ENCODE data around the gene CCM2.
"Not testable (repeated sequence)": the region's sequence is repeated elsewhere in the genome, so short reads cannot be mapped to it uniquely, and the experiment has no call there.

CCM2 gene

GRCh38 chr7:45020915-45021314, 20.9 kb downstream of the CCM2 start:
- Histone ChIP-seq H3K27ac (no peak overlapping the region), H3K36me3 (ENCODE audit: control insufficient read depth, insufficient read depth, low read length) (no peaks in the 10 kb centered on the region), H3K79me2 (peaks cover 26% of the 10 kb centered on the region), H3K4me3 (ENCODE audit: low read depth, low read length) (no peak overlapping the region), H3K9ac (no peak overlapping the region), H2AFZ (no peak overlapping the region), H3K27me3 (ENCODE audit: control insufficient read depth, insufficient read depth, low read length) (no peaks in the 10 kb centered on the region), H3K4me1 (peaks cover 4% of the 10 kb centered on the region), H3K9me3 (ENCODE audit: control insufficient read depth, low read length) (no peaks in the 10 kb centered on the region), H3K4me2 (ENCODE audit: low read length) (no peak overlapping the region)
- no peak for TF ChIP-seq CTCF (IDR thresholded peaks at IDR 0.05)

- no peak overlapping the region for H3K4me3 ChIP-seq (ENCODE audit: low read depth, low read length)
- TF ChIP-seq CTCF (IDR thresholded peaks at IDR 0.05), result no peak
- H3K27me3 ChIP-seq (ENCODE audit: control insufficient read depth, insufficient read depth, low read length), result no peaks in the 10 kb centered on the region
- no peaks in the 10 kb centered on the region for H3K36me3 ChIP-seq (ENCODE audit: control insufficient read depth, insufficient read depth, low read length)
- no peak overlapping the region for H3K9ac ChIP-seq
- H3K27ac ChIP-seq, result no peak overlapping the region
- H2AFZ ChIP-seq, result no peak overlapping the region
- no peaks in the 10 kb centered on the region for H3K9me3 ChIP-seq (ENCODE audit: control insufficient read depth, low read length)
- peaks cover 26% of the 10 kb centered on the region for H3K79me2 ChIP-seq
- peaks cover 4% of the 10 kb centered on the region for H3K4me1 ChIP-seq
- H3K4me2 ChIP-seq (ENCODE audit: low read length), result no peak overlapping the region
Observed at GRCh38 chr7:45021604-45022296, 21.7 kb downstream of the CCM2 start.

- no peak overlapping the region for H3K4me3 ChIP-seq (ENCODE audit: low read depth, low read length)
- H2AFZ ChIP-seq, result no peak overlapping the region
- H3K4me2 ChIP-seq (ENCODE audit: low read length), result no peak overlapping the region
- H3K27me3 ChIP-seq (ENCODE audit: control insufficient read depth, insufficient read depth, low read length), result no peaks in the 10 kb centered on the region
- H3K9me3 ChIP-seq (ENCODE audit: control insufficient read depth, low read length), result no peaks in the 10 kb centered on the region
- no peak overlapping the region for H3K27ac ChIP-seq
- peaks cover 37% of the 10 kb centered on the region for H3K79me2 ChIP-seq
- no peak for TF ChIP-seq CTCF (IDR thresholded peaks at IDR 0.05)
- H3K4me1 ChIP-seq, result peaks cover 4% of the 10 kb centered on the region
- H3K36me3 ChIP-seq (ENCODE audit: control insufficient read depth, insufficient read depth, low read length), result no peaks in the 10 kb centered on the region
- no peak overlapping the region for H3K9ac ChIP-seq
Observed at GRCh38 chr7:45024126-45024744, 24.2 kb downstream of the CCM2 start.

- H2AFZ ChIP-seq; H3K27ac ChIP-seq; H3K36me3 ChIP-seq (ENCODE audit: control insufficient read depth, insufficient read depth, low read length); H3K9me3 ChIP-seq (ENCODE audit: control insufficient read depth, low read length); H3K27me3 ChIP-seq (ENCODE audit: control insufficient read depth, insufficient read depth, low read length); H3K9ac ChIP-seq; H3K4me2 ChIP-seq (ENCODE audit: low read length); H3K4me3 ChIP-seq (ENCODE audit: low read depth, low read length); H3K4me1 ChIP-seq: not testable (repeated sequence)
- peaks cover 44% of the 10 kb centered on the region for H3K79me2 ChIP-seq
Observed at GRCh38 chr7:45025473-45025872, 25.5 kb downstream of the CCM2 start.

GRCh38 chr7:45026013-45026412, 26.0 kb downstream of the CCM2 start:
- Histone ChIP-seq H2AFZ (no peak overlapping the region), H3K9ac (no peak overlapping the region), H3K4me1 (no peaks in the 10 kb centered on the region), H3K4me2 (ENCODE audit: low read length) (no peak overlapping the region), H3K79me2 (peaks cover 43% of the 10 kb centered on the region), H3K27me3 (ENCODE audit: control insufficient read depth, insufficient read depth, low read length) (no peaks in the 10 kb centered on the region), H3K36me3 (ENCODE audit: control insufficient read depth, insufficient read depth, low read length) (no peaks in the 10 kb centered on the region), H3K9me3 (ENCODE audit: control insufficient read depth, low read length) (no peaks in the 10 kb centered on the region), H3K27ac (no peak overlapping the region), H3K4me3 (ENCODE audit: low read depth, low read length) (no peak overlapping the region)
- no peak for TF ChIP-seq CTCF (IDR thresholded peaks at IDR 0.05)

Data from parathyroid adenoma (tissue), 2 donors.